DMS79 treated with DMSO at 0.1 percent for 48 hours (cell line): ENCODE measurements around the gene ADM2.
"Not testable (repeated sequence)": the region's sequence is repeated elsewhere in the genome, so short reads cannot be mapped to it uniquely, and the experiment has no call there.

Source experiments
- DNase-seq: peaks from one replicate; lab custom pipeline; 2025; lab: John Stamatoyannopoulos, UW

Gene ADM2

DNA sequence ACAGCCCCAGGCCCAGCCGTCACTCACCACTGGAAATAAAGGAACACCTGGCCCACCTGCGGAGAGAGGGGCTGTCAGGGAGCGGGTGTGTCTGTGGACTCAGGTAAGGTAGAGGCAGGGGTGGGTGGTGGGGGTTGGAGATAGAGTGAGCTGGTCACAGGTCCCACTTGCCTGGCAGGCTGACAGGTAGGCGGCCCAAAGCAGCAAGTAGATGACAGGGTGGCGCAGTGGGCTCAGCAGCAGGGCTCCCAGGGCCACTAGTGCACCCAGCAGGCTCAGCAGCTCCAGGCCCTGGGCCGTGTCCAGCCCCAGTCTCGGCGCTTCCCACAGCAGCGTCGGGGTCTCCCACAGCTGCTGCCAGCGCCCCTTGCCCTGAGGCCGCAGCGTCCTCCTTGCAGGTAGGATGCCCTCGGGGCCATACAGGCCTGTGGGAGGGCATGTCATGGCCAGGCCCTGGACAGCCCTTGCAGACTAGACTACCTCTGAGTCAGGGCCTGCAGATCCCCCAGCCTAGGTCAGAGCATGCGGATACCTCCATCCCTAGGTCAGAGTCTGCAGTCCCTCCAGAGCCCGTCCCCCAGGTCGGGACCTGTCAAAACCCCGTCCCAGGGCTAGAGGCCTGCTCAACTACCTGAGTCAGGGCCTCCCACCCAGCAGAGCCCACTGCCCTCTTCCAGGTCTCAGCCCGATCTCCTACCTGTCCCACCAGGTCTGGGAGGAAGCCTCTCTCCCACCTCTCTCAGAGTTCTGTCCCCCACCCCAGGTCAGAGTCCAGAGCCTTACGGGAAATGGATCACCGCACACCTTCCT is 25.5 kb downstream of the ADM2 start:
- DNase-seq = no peak

DNA sequence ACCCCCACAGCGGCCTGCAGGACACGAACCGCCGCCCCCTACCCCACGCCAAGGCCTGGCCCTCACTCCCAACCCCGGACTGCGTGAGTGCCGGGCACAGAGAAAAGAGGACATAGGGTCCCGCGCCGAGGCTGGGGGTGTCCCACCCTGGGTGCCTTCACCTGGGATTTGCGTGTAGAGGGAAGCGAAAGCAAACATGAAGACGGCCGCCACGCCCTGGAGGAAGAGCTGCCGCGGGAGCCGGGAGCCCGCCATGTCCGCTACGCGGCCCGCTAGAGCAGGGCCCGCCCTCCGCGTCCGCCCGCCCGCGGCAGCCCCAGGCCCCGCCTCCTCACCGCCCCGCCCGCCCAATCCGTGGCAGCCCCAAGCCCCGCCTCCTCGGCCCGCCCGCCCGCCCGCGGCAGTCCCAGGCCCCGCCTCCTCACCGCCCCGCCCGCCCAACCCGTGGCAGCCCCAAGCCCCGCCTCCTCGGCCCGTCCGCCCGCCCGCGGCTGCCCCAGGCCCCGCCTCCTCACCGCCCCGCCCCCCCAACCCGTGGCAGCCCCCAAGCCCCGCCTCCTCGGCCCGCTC is 26.2 kb downstream of the ADM2 start, which contains the start of gene LMF2:
Gene LMF2, minus strand, starts transcription at position 282 of the 570 bp plus-strand sequence. Its CDS starts 27 bp downstream, at position 255.
- peak; percentile 69 for DNase-seq

- peak; percentile 70 for DNase-seq
Measured at GRCh38 chr22:50507991-50508884, 26.9 kb downstream of the ADM2 start, which contains the start of gene NCAPH2. TSS of gene NCAPH2 (plus strand) at chr22:50508224. CDS start at chr22:50508338, 114 bp downstream.

- DNase-seq = no peak
Measured at GRCh38 chr22:50508897-50509296, 27.6 kb downstream of the ADM2 start.

DNA sequence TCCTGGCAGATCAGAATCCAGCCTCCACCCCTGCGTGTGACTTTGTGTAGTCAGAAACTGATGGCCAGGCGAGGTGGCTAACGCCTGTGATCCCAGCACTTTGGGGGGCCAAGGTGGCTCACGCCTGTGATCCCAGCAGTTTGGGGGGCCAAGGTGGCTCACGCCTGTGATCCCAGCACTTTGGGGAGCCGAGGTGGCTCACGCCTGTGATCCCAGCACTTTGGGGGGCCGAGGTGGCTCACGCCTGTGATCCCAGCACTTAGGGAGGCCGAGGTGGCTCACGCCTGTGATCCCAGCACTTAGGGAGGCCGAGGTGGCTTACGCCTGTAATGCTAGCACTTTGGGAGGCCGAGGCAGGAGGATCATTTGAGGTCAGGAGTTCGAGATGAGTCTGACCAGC is 31.8 kb downstream of the ADM2 start:
- DNase-seq = no peak

GRCh38 chr22:50516068-50516467 is 34.7 kb downstream of the ADM2 start:
- DNase-seq = no peak

- no peak for DNase-seq
Measured at GRCh38 chr22:50516891-50517290, 35.5 kb downstream of the ADM2 start.

- no peak for DNase-seq
Measured at GRCh38 chr22:50517495-50518260, 36.3 kb downstream of the ADM2 start.

GRCh38 chr22:50518606-50519005 is 37.3 kb downstream of the ADM2 start:
- DNase-seq = no peak

GRCh38 chr22:50519151-50519550 is 37.8 kb downstream of the ADM2 start:
- no peak for DNase-seq

- not testable (repeated sequence) for DNase-seq
Measured at GRCh38 chr22:50520184-50520583, 38.8 kb downstream of the ADM2 start.

DNA sequence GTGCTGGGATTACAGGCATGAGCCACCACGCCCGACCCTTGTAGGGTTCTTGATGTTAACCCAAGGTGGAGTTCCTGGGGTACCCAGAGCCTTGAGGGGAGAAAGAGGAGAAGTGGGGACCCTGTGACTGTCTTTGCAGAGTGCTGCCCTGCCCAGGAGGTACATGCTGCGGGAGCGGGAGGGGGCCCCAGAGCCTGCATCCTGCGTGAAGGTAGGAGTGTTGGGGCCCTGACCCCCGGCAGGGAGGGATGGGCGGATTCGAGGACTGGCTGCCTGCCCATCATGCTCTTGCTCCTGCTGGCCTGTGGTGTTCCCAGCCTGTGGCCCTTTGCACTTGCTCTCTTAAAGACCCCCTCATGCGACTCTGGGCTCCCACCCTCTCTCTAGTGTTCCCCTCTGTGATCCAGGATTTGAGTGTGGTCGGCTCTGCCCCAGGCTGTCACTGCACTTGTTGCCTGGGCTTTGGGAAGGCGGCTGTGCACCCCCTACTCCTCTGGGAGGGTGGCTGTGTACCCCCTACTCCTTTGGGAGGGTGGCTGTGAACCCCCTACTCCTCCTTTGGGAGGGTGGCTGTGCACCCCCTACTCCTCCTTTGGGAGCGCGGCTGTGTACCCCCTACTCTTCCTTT is 39.6 kb downstream of the ADM2 start:
- no peak for DNase-seq

DNA sequence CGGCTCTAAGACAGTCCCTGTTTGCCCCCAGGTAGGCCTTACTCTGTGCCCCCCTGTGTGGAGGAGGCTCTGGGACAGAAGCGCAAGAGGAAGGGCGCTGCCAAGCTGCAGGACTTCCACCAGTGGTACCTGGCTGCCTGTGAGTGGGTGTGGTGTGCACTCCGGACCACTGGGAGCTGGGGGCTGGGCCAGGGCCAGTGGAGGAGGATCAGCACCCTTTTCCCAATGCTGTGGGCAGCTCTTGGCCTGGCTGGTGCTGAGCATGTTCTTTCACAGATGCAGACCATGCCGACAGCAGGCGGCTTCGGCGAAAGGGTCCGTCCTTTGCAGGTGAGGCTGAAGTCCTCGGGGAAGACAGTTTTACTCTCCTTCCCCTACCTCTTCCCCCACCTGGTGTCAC is 40.4 kb downstream of the ADM2 start:
- no peak for DNase-seq

DNA sequence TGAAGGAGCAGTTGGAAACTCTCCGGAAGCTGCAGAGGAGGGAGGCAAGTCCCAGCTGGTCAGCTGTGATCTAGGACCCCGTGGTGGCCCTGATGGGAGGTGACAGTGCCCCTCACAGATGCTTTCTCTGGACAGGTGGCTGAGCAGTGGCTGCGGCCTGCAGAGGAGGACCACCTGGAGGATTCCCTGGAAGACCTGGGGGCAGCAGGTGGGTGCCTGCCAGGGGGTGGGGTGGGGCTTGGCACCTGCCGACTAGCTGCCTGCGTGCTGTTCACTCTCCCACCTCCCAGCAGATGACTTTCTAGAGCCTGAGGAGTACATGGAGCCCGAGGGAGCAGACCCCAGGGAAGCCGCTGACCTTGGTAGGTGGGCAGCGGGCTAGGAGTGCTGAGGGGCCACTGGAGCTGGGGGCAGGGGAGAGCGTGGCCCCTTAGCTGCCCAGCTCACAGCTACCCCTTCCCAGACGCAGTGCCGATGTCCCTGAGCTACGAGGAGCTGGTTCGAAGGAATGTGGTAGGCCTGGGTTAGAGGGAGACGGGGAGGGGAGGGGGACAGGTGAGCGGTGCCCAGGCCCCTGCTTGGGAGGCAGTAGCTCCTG is 41.0 kb downstream of the ADM2 start:
- DNase-seq = no peak

GRCh38 chr22:50522806-50523438 is 41.6 kb downstream of the ADM2 start:
- DNase-seq = no peak

GRCh38 chr22:50523458-50523805 is 42.1 kb downstream of the ADM2 start:
- DNase-seq = no peak

DNA sequence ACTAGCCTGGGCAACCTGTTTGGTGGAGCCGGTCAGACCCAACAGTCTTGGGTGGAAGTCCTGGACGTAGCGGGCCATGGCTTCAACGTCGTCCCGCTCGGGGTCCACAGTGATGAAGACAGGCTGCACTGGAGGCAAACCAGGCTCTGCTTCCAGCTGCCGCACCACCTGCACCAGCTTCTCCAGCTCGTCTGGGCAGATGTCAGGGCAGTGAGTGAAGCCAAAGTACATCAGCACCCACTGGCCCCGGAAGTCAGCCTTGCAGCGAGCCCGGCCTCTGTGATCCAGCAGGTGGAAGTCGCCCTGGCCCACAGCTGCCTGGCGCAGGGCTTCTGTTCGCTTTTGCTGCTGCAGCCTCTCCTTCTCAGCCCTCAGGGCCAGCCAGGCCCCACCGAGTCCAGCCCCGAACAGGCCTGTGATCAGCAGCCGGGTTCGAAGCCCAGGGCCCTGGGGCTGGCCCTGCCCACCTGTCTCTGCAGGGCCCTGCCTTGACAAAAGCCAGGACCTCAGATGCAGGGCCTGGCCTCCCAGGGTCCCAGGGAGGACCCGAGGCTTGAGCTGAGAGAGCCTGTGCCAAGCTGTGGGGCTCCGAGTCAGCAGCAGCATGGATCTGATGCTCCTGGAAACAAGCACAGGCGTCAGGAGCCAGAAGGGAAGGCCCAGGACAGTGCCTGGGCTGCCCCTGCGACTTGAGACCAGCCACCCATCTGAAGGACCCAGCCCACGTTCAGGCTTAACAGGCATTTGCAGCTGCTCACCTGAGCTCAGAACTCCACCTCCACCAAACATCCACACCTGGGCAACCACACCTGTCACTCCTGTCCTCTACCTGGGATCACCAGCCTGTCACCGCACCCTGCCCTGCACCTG is 42.7 kb downstream of the ADM2 start:
- no peak for DNase-seq

GRCh38 chr22:50524676-50525103 is 43.3 kb downstream of the ADM2 start:
- DNase-seq = no peak

GRCh38 chr22:50525104-50525857 is 43.9 kb downstream of the ADM2 start, which contains the start of gene SCO2:
TSS of gene SCO2 (minus strand) at chr22:50525598. CDS start at chr22:50524411, 1,187 bp downstream.
- peak; percentile 74 for DNase-seq
